GM18873 (cell line): Measurements from ENCODE around the gene TIMP2.
"Not testable (repeated sequence)": the region's sequence is repeated elsewhere in the genome, so short reads cannot be mapped to it uniquely, and the experiment has no call there.

ENCODE experiments used
- ATAC-seq: cut with Tn5 transposase; IDR thresholded peaks from one replicate; pipeline ENCODE4 v1.9.1; 2021; ENCODE audit warnings: mild to moderate bottlenecking, moderate library complexity, moderate number of reproducible peaks; ENCODE audit not compliant: unreplicated experiment, low FRiP score

TIMP2 gene

GRCh38 chr17:78892062-78892456 lies 33.1 kb downstream of the TIMP2 start:
- ATAC-seq = no peak

- ATAC-seq = no peak
These were observed 33.7 kb downstream of the TIMP2 start for GRCh38 chr17:78891406-78892061.

GRCh38 chr17:78890498-78890897 lies 34.7 kb downstream of the TIMP2 start:
- no peak for ATAC-seq

- not testable (repeated sequence) for ATAC-seq
These were observed 35.1 kb downstream of the TIMP2 start for GRCh38 chr17:78890096-78890495.

GRCh38 chr17:78889531-78889930 lies 35.7 kb downstream of the TIMP2 start:
- ATAC-seq = peak; percentile 58

- no peak for ATAC-seq
These were observed 36.2 kb downstream of the TIMP2 start for GRCh38 chr17:78888941-78889518.

- ATAC-seq = no peak
These were observed 38.2 kb downstream of the TIMP2 start for GRCh38 chr17:78886954-78887353.

- no peak for ATAC-seq
These were observed 39.2 kb downstream of the TIMP2 start for GRCh38 chr17:78885956-78886355.

- no peak for ATAC-seq
These were observed 40.1 kb downstream of the TIMP2 start for GRCh38 chr17:78884876-78885667.

GRCh38 chr17:78884148-78884825 lies 40.9 kb downstream of the TIMP2 start:
- ATAC-seq = no peak

- no peak for ATAC-seq
These were observed 41.6 kb downstream of the TIMP2 start for GRCh38 chr17:78883533-78884131.

- no peak for ATAC-seq
These were observed 42.1 kb downstream of the TIMP2 start for GRCh38 chr17:78883089-78883532.

GRCh38 chr17:78882540-78883088 lies 42.6 kb downstream of the TIMP2 start:
- ATAC-seq = no peak

- ATAC-seq = no peak
These were observed 45.5 kb downstream of the TIMP2 start for GRCh38 chr17:78879635-78880186.

- no peak for ATAC-seq
These were observed 46.2 kb downstream of the TIMP2 start for GRCh38 chr17:78878871-78879527.

GRCh38 chr17:78878261-78878660 lies 46.9 kb downstream of the TIMP2 start:
- no peak for ATAC-seq

GRCh38 chr17:78876954-78877517 lies 48.2 kb downstream of the TIMP2 start:
- ATAC-seq = not testable (repeated sequence)

- ATAC-seq = no peak
These were observed 49.0 kb downstream of the TIMP2 start for GRCh38 chr17:78876094-78876597.
